ENCODE measurements around the gene ATP9B. TPM values are rescaled to one million over a fixed set of nuclear protein-coding genes. Genes with fewer than 3 reads are reported as not detected.

The ATP9B gene
- total RNA-seq, 1 experiment from 2014 or later = 10.7 TPM

DNA sequence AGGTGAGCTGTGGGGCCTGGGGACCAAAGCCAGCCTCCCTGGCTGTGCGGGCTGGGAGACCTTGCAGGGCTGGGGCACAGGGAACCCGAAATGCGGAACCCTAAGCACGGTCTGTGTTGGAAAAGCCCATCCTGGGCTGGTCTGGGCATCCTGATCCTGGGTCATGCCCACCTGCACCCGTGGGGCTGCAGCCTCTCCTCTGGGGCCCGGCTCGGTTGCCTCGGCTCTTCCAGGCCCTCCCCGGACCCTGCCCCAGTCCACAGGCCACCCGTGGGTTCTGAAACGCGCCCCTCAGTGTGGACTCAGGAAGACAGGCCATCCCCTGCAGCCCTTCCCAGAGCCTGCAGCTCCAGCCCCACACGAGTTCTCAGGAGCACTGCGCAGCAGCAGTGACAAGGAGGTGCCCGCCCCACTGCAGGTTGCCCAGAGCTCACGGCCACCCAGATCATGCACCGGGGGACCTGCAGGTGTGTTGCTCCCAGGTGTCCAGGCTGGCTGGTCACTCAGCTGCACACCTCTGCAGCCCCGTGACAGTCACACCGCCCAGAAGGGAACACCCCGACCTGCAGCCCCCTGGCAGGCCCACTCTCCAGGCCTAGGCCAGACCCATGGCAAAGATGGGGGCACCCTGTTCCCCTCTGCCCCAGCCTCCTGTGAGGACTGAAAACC, 314.3 kb downstream of the ATP9B start:
- H3K9me3 ChIP-seq (replicated peaks) = no peaks in the 10 kb centered on the region
- peak in 1 of 2 experiments; percentile 31 for DNase-seq (ENCODE audit: low read depth in 1 of 2, low spot score in 2 of 2)
- peaks cover 4% of the 10 kb centered on the region; the same call in 1 of the 2 replicates for H3K27me3 ChIP-seq (replicated peaks)
- H3K4me3 ChIP-seq = no peak overlapping the region
- peaks cover 3% of the 10 kb centered on the region; the same call in 1 of the 2 replicates for H3K4me1 ChIP-seq (replicated peaks)
- H3K36me3 ChIP-seq = no peaks in the 10 kb centered on the region
- no peak overlapping the region for H3K27ac ChIP-seq

- no peaks in the 10 kb centered on the region for H3K9me3 ChIP-seq (replicated peaks)
- H3K27ac ChIP-seq = no peak overlapping the region
- H3K4me1 ChIP-seq (replicated peaks) = peaks cover under 1% of the 10 kb centered on the region; the same call in 1 of the 2 replicates
- peak in 1 of 2 experiments; percentile 38 for DNase-seq (ENCODE audit: low read depth in 1 of 2, low spot score in 2 of 2)
- no peak overlapping the region for H3K4me3 ChIP-seq
- H3K27me3 ChIP-seq (replicated peaks) = peaks cover 5% of the 10 kb centered on the region; the same call in 1 of the 2 replicates
- no peaks in the 10 kb centered on the region for H3K36me3 ChIP-seq
Measured at GRCh38 chr18:79384151-79384807, 315.1 kb downstream of the ATP9B start.

DNA sequence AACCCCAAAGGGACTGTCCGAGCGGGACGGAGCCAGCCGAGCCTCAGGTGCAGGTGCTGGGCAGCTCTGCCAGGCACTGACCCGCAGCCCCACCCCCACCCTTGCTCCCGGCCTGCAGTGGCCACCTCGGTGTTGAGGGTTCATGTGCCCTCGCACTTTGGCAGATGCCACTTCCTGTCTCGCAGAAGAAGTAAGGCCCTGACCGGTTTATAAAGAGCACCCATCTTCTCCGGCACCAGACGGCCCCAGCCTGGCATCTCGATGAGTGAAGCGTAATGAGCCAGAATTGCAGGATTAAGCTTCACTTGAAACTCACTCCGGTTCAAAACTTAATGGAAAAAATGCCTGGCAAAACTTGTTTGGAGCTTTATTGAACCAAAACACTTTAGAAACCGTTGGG, 315.6 kb downstream of the ATP9B start:
- no peaks in the 10 kb centered on the region for H3K9me3 ChIP-seq (replicated peaks)
- H3K27ac ChIP-seq = no peak overlapping the region
- peaks cover 5% of the 10 kb centered on the region; the same call in 1 of the 2 replicates for H3K27me3 ChIP-seq (replicated peaks)
- no peaks in the 10 kb centered on the region for H3K4me1 ChIP-seq (replicated peaks)
- H3K4me3 ChIP-seq = no peak overlapping the region
- no peaks in the 10 kb centered on the region for H3K36me3 ChIP-seq
- DNase-seq (ENCODE audit: low read depth in 1 of 2, low spot score in 2 of 2) = no peak

- Histone ChIP-seq H3K4me3 (no peak overlapping the region), H3K27ac (no peak overlapping the region), H3K9me3 (replicated peaks) (no peaks in the 10 kb centered on the region), H3K36me3 (no peaks in the 10 kb centered on the region), H3K27me3 (replicated peaks) (peaks cover 5% of the 10 kb centered on the region; the same call in 1 of the 2 replicates), H3K4me1 (replicated peaks) (no peaks in the 10 kb centered on the region)
- no peak for DNase-seq (ENCODE audit: low read depth in 1 of 2, low spot score in 2 of 2)
Measured at GRCh38 chr18:79385326-79385707, 316.1 kb downstream of the ATP9B start.

DNA sequence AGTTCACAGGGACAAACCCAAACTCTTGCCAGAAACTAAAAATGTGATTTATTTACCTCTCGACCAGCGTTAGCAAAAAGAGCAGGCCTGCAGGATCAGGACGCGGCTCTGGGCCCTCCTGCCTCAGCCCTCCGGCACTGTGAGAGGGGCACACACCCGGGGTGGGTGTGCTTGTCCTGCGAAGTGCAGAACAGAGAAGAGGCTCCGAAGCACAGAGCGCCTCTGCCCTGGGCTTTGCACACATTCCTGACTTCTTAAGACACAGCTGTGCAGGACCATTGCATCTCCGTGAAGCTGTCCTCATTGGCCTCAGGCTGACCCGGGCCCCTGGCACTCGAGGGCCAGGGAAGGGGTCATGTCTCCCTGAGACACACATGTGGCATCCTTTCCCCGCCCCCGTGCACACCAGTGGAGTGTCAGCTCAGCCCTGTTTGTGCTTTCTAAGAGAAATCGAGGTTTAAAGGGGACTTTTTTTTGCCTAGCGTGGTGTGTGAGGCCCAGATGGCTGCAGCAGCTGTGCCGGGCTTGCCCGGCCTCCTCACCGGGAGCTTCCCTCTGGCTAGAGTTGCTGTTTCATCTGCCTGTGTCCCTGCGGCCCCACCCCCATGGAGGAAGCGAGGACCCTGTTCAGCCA, 316.6 kb downstream of the ATP9B start:
- H3K36me3 ChIP-seq = no peaks in the 10 kb centered on the region
- no peaks in the 10 kb centered on the region for H3K4me1 ChIP-seq (replicated peaks)
- no peak overlapping the region for H3K4me3 ChIP-seq
- DNase-seq (ENCODE audit: low read depth in 1 of 2, low spot score in 2 of 2) = peak in 1 of 2 experiments; percentile 38
- peaks cover 5% of the 10 kb centered on the region; the same call in 1 of the 2 replicates for H3K27me3 ChIP-seq (replicated peaks)
- no peaks in the 10 kb centered on the region for H3K9me3 ChIP-seq (replicated peaks)
- H3K27ac ChIP-seq = no peak overlapping the region

GRCh38 chr18:79386547-79386946, 317.4 kb downstream of the ATP9B start:
- Histone ChIP-seq H3K27ac (no peak overlapping the region), H3K9me3 (replicated peaks) (no peaks in the 10 kb centered on the region), H3K27me3 (replicated peaks) (peaks cover 5% of the 10 kb centered on the region; the same call in 1 of the 2 replicates), H3K4me1 (replicated peaks) (no peaks in the 10 kb centered on the region), H3K4me3 (no peak overlapping the region), H3K36me3 (no peaks in the 10 kb centered on the region)
- DNase-seq (ENCODE audit: low read depth in 1 of 2, low spot score in 2 of 2) = peak in 1 of 2 experiments; percentile 39

- Histone ChIP-seq H3K4me3 (no peak overlapping the region), H3K27ac (no peak overlapping the region), H3K36me3 (no peaks in the 10 kb centered on the region)
Measured at GRCh38 chr18:79387214-79387613, 318.0 kb downstream of the ATP9B start.

DNA sequence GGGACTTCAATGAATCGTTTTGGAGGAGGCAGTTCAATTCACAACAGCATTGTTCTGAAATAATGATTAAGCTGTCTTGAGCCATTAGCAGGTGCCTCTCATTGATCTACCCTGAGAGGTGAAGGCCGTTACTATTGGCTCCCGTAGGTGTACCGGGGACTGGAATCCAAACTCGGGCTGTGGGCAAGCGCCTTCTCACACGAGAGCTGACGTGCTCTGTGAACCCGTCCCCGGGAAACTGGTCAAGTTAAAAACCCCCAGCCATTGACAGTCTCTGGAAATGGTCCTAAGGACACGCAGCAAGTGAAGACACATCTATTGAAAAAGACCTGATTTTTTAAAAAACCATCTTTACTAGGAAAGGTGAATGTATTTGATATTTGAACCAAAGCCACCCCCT, 318.4 kb downstream of the ATP9B start:
- DNase-seq (ENCODE audit: low read depth in 1 of 2, low spot score in 2 of 2) = peak in 1 of 2 experiments; percentile 29
- Histone ChIP-seq H3K27ac (no peak overlapping the region), H3K4me3 (no peak overlapping the region), H3K27me3 (replicated peaks) (peaks cover 5% of the 10 kb centered on the region; the same call in 1 of the 2 replicates), H3K9me3 (replicated peaks) (no peaks in the 10 kb centered on the region), H3K36me3 (no peaks in the 10 kb centered on the region), H3K4me1 (replicated peaks) (no peaks in the 10 kb centered on the region)

More at GRCh38 chr18:79387214-79387613, 318.0 kb downstream of the ATP9B start:
- Histone ChIP-seq H3K27me3 (replicated peaks) (peaks cover 5% of the 10 kb centered on the region; the same call in 1 of the 2 replicates), H3K4me1 (replicated peaks) (no peaks in the 10 kb centered on the region), H3K9me3 (replicated peaks) (no peaks in the 10 kb centered on the region)
- peak in 1 of 2 experiments; percentile 32 for DNase-seq (ENCODE audit: low read depth in 1 of 2, low spot score in 2 of 2)

DNA sequence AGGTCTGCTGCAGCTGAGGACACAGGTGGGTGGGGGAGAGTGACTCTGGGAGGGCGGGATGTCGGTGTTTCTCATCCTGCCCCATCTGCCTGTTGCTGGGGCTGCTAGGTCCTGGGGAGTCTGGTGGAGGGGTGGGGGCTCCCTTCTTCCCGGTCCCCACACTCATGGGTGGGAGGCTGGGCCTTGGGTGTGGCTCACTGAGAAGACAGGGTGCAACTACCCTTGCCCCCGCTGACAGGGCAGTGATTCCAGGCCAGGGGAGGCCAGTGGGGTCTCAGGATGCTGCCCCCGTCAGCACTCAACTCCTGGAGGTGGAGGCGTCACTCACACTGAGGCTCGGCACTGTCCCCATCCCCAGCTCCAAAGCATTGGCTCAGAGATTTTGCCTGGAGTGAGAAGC, 318.8 kb downstream of the ATP9B start:
- Histone ChIP-seq H3K27me3 (replicated peaks) (peaks cover 5% of the 10 kb centered on the region; the same call in 1 of the 2 replicates), H3K4me3 (no peak overlapping the region), H3K27ac (no peak overlapping the region), H3K36me3 (no peaks in the 10 kb centered on the region), H3K4me1 (replicated peaks) (peaks cover 2% of the 10 kb centered on the region), H3K9me3 (replicated peaks) (no peaks in the 10 kb centered on the region)
- DNase-seq (ENCODE audit: low read depth in 1 of 2, low spot score in 2 of 2) = no peak

DNA sequence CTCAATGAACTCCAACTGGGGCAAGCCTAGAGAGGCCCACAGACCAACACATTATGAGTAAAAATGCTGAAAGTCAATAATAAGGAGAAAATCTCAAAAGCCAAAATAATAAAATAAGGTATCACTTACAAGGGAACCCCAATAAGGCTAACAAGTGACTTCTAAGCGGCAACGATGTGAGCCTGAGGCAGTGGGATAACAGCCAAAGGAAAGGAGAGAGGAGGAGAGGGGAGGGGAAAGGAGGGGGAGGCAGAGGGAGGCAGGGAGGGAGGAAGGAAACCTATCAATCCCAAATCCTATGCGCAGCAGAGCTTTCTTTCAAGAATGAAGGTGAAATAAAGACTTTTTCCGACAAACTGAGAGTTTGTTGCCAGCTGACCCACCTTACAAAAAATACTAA, 320.5 kb downstream of the ATP9B start:
- peaks cover 17% of the 10 kb centered on the region for H3K4me1 ChIP-seq (replicated peaks)
- H3K36me3 ChIP-seq = no peaks in the 10 kb centered on the region
- H3K4me3 ChIP-seq = no peak overlapping the region
- H3K27me3 ChIP-seq (replicated peaks) = peaks cover 5% of the 10 kb centered on the region; the same call in 1 of the 2 replicates
- no peaks in the 10 kb centered on the region for H3K9me3 ChIP-seq (replicated peaks)
- no peak overlapping the region for H3K27ac ChIP-seq
- no peak for DNase-seq (ENCODE audit: low read depth in 1 of 2, low spot score in 2 of 2)

DNA sequence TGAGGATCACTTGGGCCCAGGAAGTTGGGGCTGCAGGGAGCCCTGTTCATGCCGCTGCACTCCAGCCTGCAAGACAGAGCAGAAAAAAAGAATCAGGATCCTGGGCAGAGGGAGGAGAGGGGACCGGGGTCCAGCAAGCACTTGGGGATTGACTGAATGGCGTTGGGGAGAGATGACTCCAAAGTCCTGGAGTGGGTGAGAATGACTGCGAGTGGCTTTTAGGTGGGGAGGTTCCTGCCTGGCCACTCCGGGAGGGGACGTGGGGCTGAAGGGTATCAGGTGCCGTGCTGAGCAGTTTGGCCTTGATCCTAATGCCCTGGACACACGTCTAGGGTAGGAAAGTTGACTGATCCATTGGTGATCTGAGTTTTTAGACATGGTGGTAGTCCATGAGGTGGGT, 323.0 kb downstream of the ATP9B start:
- Histone ChIP-seq H3K9me3 (replicated peaks) (0 out of 2 replicates have a peak, but pooled peaks cover 2% of the 10 kb centered on the region), H3K36me3 (no peaks in the 10 kb centered on the region), H3K4me3 (no peak overlapping the region), H3K27ac (no peak overlapping the region), H3K27me3 (replicated peaks) (peaks cover 5% of the 10 kb centered on the region; the same call in 1 of the 2 replicates), H3K4me1 (replicated peaks) (peaks cover 28% of the 10 kb centered on the region)
- DNase-seq (ENCODE audit: low read depth in 1 of 2, low spot score in 2 of 2) = no peak

- H3K9me3 ChIP-seq (replicated peaks) = 0 out of 2 replicates have a peak, but pooled peaks cover 2% of the 10 kb centered on the region
- peak overlapping the region; percentile 48 for H3K4me3 ChIP-seq
- peaks cover 4% of the 10 kb centered on the region; the same call in 1 of the 2 replicates for H3K27me3 ChIP-seq (replicated peaks)
- no peak for DNase-seq (ENCODE audit: low read depth in 1 of 2, low spot score in 2 of 2)
- peak overlapping the region; percentile 88 for H3K27ac ChIP-seq
- H3K36me3 ChIP-seq = no peaks in the 10 kb centered on the region
- peaks cover 28% of the 10 kb centered on the region for H3K4me1 ChIP-seq (replicated peaks)
Measured at GRCh38 chr18:79393181-79393634, 324.0 kb downstream of the ATP9B start.

DNA sequence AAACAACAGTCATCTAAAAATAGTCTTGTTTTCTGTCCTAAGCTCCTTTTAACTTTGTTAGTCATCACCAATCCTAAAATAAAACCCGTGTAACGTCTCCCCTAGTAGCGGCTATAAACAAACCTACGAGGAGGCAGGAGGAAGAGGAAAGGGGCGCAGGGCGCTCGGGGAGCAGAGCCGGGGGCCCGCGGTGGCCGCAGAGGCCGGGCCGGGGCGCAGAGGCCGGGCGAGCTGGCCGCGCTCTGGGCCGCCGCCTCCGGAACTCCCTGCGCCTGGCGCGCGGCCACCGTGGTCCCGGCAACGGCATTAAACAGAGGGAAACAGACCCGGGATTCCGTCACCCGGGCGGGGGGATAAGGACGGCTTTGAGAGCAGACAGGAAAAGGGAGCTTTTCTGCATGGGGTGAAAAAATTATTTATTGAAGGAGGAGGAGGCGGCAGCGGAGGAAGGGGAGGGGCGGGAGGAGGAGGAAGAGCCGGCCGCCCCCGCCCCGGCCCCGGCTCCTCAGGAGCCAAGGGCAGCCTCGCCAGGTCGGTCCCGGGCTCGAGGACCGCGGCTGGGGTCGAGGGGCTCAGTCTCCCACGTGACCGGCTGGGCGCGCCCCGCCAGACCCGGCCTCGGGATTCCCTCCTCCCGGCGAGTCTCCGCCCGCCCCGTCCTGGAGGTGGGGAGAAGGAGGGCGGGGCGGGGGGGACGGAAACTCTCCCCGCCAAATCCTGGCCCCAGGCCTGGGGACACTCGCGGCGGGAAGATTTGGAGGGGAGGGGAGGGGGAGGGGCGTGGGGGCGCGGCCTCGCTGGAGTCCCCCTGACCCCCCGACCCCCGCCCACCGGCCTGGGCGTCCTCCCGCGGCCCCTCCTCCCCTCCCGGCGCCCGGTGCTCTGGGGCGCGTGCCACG, 324.7 kb downstream of the ATP9B start:
- Histone ChIP-seq H3K4me3 (peak overlapping the region; percentile 48), H3K27me3 (replicated peaks) (no peaks in the 10 kb centered on the region; the same call in 1 of the 2 replicates), H3K27ac (peak overlapping the region; percentile 88), H3K36me3 (no peaks in the 10 kb centered on the region), H3K4me1 (replicated peaks) (peaks cover 28% of the 10 kb centered on the region), H3K9me3 (replicated peaks) (0 out of 2 replicates have a peak, but pooled peaks cover 2% of the 10 kb centered on the region)
- DNase-seq (ENCODE audit: low read depth in 1 of 2, low spot score in 2 of 2) = peak; percentile 81 to 87

Measured in SJSA1 (cell line).